HepG2 (cell line): ENCODE data around the gene RPP14. TPM values are rescaled to one million over a fixed set of nuclear protein-coding genes. Genes with fewer than 3 reads are reported as not detected.

ENCODE experiments used
- AGO2 ChIP-seq: fragments of 200-400 bp; formaldehyde crosslinking; optimal IDR thresholded peaks from 2 replicates; pipeline ENCODE3; 2017; ENCODE audit warnings: mild to moderate bottlenecking, low read depth, low read length, moderate library complexity
- CREBL2 ChIP-seq: sonication (generic); formaldehyde crosslinking; IDR thresholded peaks from 2 replicates; pipeline ENCODE4 v1.8.1; 2023; ENCODE audit warnings: missing genetic modification reagents, mild to moderate bottlenecking, borderline replicate concordance
- GATAD2A ChIP-seq: IDR thresholded peaks from 2 replicates; pipeline ENCODE4 v1.6.1; 2016
- HMGXB4 ChIP-seq, 2 experiments: sonication (generic) in 1 of 2; formaldehyde crosslinking in 1 of 2; IDR thresholded peaks; 2 replicates each; pipeline versions ENCODE4 v1.4.0 to v1.6.1; 2018 to 2020; ENCODE audit warnings: missing genetic modification reagents in 2 of 2, borderline replicate concordance in 1 of 2, low read depth in 1 of 2, mild to moderate bottlenecking in 1 of 2, missing biosample characterization in 1 of 2
- JARID2 ChIP-seq: sonication (generic); formaldehyde crosslinking; IDR thresholded peaks from 2 replicates; pipeline ENCODE4 v1.8.1; 2023; ENCODE audit warnings: missing genetic modification reagents, inconsistent platforms; ENCODE audit not compliant: insufficient replicate concordance
- KLF6 ChIP-seq: IDR thresholded peaks from 2 replicates; pipeline ENCODE4 v1.8.0; 2016; ENCODE audit warnings: missing biosample characterization, missing genetic modification reagents
- NPAS2 ChIP-seq: sonication (generic); formaldehyde crosslinking; IDR thresholded peaks from 2 replicates; pipeline ENCODE4 v1.8.0; 2022; ENCODE audit warnings: mild to moderate bottlenecking, missing genetic modification reagents, borderline replicate concordance
- NR2F2 ChIP-seq: IDR thresholded peaks from 2 replicates; pipeline ENCODE4 v1.6.1; 2012; ENCODE audit warnings: low read depth, inconsistent platforms, borderline replicate concordance
- PRMT3 ChIP-seq: sonication (generic); formaldehyde crosslinking; IDR thresholded peaks from 2 replicates; pipeline ENCODE4 v1.8.1; 2022; ENCODE audit warnings: low read depth, mild to moderate bottlenecking, moderate library complexity, missing genetic modification reagents, borderline replicate concordance
- RCOR2 ChIP-seq: IDR thresholded peaks from 2 replicates; pipeline ENCODE4 v1.6.1; 2016; ENCODE audit warnings: missing biosample characterization, missing genetic modification reagents
- SRSF1 ChIP-seq: fragments of 200-400 bp; formaldehyde crosslinking; optimal IDR thresholded peaks from 2 replicates; pipeline ENCODE3; 2017; ENCODE audit warnings: mild to moderate bottlenecking, low read depth, low read length, moderate library complexity
- TARDBP ChIP-seq: sonication (generic); formaldehyde crosslinking; IDR thresholded peaks from 2 replicates; pipeline ENCODE4 v1.8.0; 2022; ENCODE audit warnings: mild to moderate bottlenecking, missing genetic modification reagents
- TRIM24 ChIP-seq: sonication (generic); formaldehyde crosslinking; IDR thresholded peaks from 2 replicates; pipeline ENCODE4 v1.8.0; 2022; ENCODE audit warnings: mild to moderate bottlenecking, missing genetic modification reagents
- XRCC5 ChIP-seq: fragments of 200-400 bp; formaldehyde crosslinking; optimal IDR thresholded peaks from 2 replicates; pipeline ENCODE3; 2017; ENCODE audit warnings: mild to moderate bottlenecking, low read length
- ZBTB14 ChIP-seq: sonication (generic); formaldehyde crosslinking; IDR thresholded peaks from 2 replicates; pipeline ENCODE4 v1.4.0; 2020; ENCODE audit warnings: missing genetic modification reagents
- ZBTB21 ChIP-seq: sonication (generic); formaldehyde crosslinking; IDR thresholded peaks from 2 replicates; pipeline ENCODE4 v1.4.0; 2020; ENCODE audit warnings: missing genetic modification reagents
- ZFYVE20 ChIP-seq: sonication (generic); formaldehyde crosslinking; IDR thresholded peaks from 2 replicates; pipeline ENCODE4 v1.8.0; 2023; ENCODE audit warnings: low read depth, mild to moderate bottlenecking, moderate library complexity, missing genetic modification reagents, borderline replicate concordance
- ZNF121 ChIP-seq: sonication (generic); formaldehyde crosslinking; IDR thresholded peaks from 2 replicates; pipeline ENCODE4 v1.5.0; 2020; ENCODE audit warnings: mild to moderate bottlenecking, missing genetic modification reagents
- ZNF138 ChIP-seq: sonication (generic); formaldehyde crosslinking; IDR thresholded peaks from 2 replicates; pipeline ENCODE4 v1.5.0; 2020; ENCODE audit warnings: mild to moderate bottlenecking, low read depth, missing genetic modification reagents
- ZNF256 ChIP-seq: sonication (generic); formaldehyde crosslinking; conservative IDR thresholded peaks from 2 replicates; pipeline ENCODE4 v1.4.0; 2020; ENCODE audit warnings: missing genetic modification reagents
- ZNF275 ChIP-seq: sonication (generic); formaldehyde crosslinking; IDR thresholded peaks from 2 replicates; pipeline ENCODE4 v1.8.0; 2022; ENCODE audit warnings: missing genetic modification reagents, mild to moderate bottlenecking, inconsistent platforms, borderline replicate concordance
- ZNF333 ChIP-seq: sonication (generic); formaldehyde crosslinking; IDR thresholded peaks from 2 replicates; pipeline ENCODE4 v1.4.0; 2020; ENCODE audit warnings: mild to moderate bottlenecking, missing genetic modification reagents, borderline replicate concordance
- ZNF530 ChIP-seq: sonication (generic); formaldehyde crosslinking; IDR thresholded peaks from 2 replicates; pipeline ENCODE4 v1.5.0; 2020; ENCODE audit warnings: low read depth, mild to moderate bottlenecking, missing genetic modification reagents
- ZNF597 ChIP-seq: sonication (generic); formaldehyde crosslinking; IDR thresholded peaks from 2 replicates; pipeline ENCODE4 v1.5.0; 2020; ENCODE audit warnings: missing genetic modification reagents
- ZNF7 ChIP-seq: IDR thresholded peaks from 2 replicates; pipeline ENCODE4 v1.6.1; 2016; ENCODE audit warnings: missing biosample characterization, missing genetic modification reagents
- ZNF775 ChIP-seq: sonication (generic); formaldehyde crosslinking; IDR thresholded peaks from 2 replicates; pipeline ENCODE4 v1.4.0; 2020; ENCODE audit warnings: missing genetic modification reagents, mild to moderate bottlenecking, moderate library complexity, borderline replicate concordance
- polyA plus RNA-seq, 8 experiments: library from polyadenylated mRNA; depleted of rRNA in 3 of 8; stranded (reverse) in 7 of 8; unstranded in 1 of 8; fragments of >200 nt; fragmentation: Illumina TruSeq in 4 of 8; extraction: Trizol in 4 of 8; gene quantifications; 2 replicates each; pipeline versions ENCODE4 v1.2.1 to v1.2.3, GENCODE V29; 2011 to 2016; ENCODE audit warnings: low read depth in 4 of 8, missing spikeins in 1 of 8, mixed read lengths in 1 of 8; ENCODE audit not compliant: insufficient read depth in 1 of 8
- total RNA-seq, 5 experiments: library from RNA; depleted of rRNA; stranded (reverse); fragments of >200 nt; fragmentation: Illumina TruSeq; extraction: Trizol; gene quantifications; 2 replicates each; pipeline ENCODE4 v1.2.3, GENCODE V29; 2016; ENCODE audit warnings: low read depth in 1 of 5

Gene RPP14
- total and polyA plus RNA-seq, 2 of the 13 experiments (the other 11 are each of a cell fraction or from before 2014, with no cell fraction given), result 15.4 to 16.2 TPM

GRCh38 chr3:58332575-58333188, 26.6 kb downstream of the RPP14 start, which contains the start of gene PXK (continued):
- peak; percentile 84 for TF ChIP-seq XRCC5
- no peak for TF ChIP-seq NR2F2
- TF ChIP-seq ZNF256 (CRISPR knock-in tag), result no peak
- no peak for TF ChIP-seq ZNF597
- no peak for TF ChIP-seq ZBTB21
- no peak for TF ChIP-seq KLF6 (CRISPR knock-in tag)
- TF ChIP-seq TRIM24 (CRISPR knock-in tag), result no peak
- TF ChIP-seq ZNF138, result no peak
- peak; percentile 92; the same call in 1 of the 2 replicates for TF ChIP-seq CREBL2
- TF ChIP-seq ZNF775 (CRISPR knock-in tag), result no peak
- TF ChIP-seq GATAD2A (CRISPR knock-in tag), result no peak
- no peak for TF ChIP-seq AGO2
- TF ChIP-seq ZBTB14 (CRISPR knock-in tag), result no peak
- TF ChIP-seq ZNF7 (CRISPR knock-in tag), result no peak
- no peak for TF ChIP-seq ZFYVE20 (CRISPR knock-in tag)
- TF ChIP-seq HMGXB4 (CRISPR knock-in tag; IDR thresholded peaks at IDR 0.05; ENCODE audit: borderline replicate concordance in 1 of 2, low read depth in 1 of 2), result peak in 1 of 2 experiments; percentile 85; a peak in 2 of 4 replicates
- TF ChIP-seq ZNF333, result no peak
- TF ChIP-seq RCOR2 (CRISPR knock-in tag), result no peak
- peak; percentile 79 for TF ChIP-seq ZNF121
- TF ChIP-seq ZNF275 (CRISPR knock-in tag), result no peak; the same call in 1 of the 2 replicates
- TF ChIP-seq PRMT3 (CRISPR knock-in tag), result no peak
- TF ChIP-seq ZNF530, result no peak
- no peak for TF ChIP-seq JARID2 (CRISPR knock-in tag)
- no peak for TF ChIP-seq NPAS2 (CRISPR knock-in tag)
- peak; percentile 27; the same call in 1 of the 2 replicates for TF ChIP-seq TARDBP (CRISPR knock-in tag)
- no peak for TF ChIP-seq SRSF1
